T1000 (cell line): Measurements from ENCODE around the gene MPEG1.

Experiments
- DNase-seq: peaks from one replicate; lab custom pipeline; 2025; ENCODE audit warnings: mixed read lengths; lab: John Stamatoyannopoulos, UW

The MPEG1 gene

DNA sequence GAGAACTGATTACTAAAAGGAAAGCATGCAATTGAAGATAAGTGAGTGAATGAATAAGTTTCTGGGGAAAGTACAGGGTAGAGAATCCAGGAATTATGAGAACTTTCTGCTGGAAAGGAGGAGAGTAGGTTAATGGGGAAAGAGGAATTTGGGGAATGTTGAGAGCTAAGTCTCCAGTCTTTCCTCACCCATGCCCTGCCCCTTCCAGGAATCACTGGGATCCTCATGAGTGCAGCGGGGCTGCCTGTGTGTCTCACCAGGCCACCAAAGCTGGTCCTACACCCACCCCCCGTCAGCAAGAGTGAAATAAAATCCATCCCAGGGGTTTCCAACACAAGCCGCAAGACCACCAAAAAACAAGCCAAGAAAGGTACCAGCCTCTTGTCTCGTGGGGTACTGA is 23.8 kb downstream of the MPEG1 start:
- no peak for DNase-seq

DNA sequence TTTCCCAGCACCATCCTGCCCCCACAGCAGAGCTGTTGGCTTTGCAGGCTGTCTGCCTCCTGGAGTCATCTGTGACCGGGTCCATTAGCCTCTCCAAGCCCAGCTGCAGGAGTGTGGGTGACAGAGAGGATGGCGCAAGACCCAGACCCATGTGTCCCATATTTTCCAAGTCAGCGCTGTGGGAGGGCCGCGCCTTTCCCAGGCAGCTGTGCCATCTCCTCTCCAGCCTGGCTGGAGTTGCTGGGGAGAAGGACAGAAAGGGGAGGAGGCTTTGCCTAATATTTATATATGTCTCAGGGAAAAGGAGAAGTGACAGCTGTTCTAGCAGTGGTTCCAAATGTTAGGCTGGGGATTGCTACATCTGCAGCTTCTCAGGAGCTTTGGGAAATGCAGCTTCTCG is 25.1 kb downstream of the MPEG1 start:
- DNase-seq, result no peak

DNA sequence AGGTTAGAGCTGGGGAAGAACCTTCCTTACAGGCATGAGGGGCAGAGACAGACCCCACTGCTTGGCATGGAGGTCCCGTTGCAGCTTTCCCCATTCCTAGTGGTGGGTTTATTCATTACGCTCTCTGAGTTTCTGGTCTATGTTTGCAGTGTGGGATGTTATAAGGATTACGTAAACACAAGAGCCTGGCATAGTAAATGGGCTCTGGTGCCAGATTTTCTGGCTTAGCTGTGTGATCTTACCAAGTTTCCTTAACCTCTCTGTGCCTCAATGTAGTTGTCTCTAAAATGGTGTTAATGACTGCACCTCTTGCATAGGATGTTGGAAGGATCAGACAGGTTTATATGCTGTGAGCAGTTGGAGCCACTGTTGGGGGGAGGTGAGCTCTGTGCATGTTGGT is 25.7 kb downstream of the MPEG1 start:
- no peak for DNase-seq

DNA sequence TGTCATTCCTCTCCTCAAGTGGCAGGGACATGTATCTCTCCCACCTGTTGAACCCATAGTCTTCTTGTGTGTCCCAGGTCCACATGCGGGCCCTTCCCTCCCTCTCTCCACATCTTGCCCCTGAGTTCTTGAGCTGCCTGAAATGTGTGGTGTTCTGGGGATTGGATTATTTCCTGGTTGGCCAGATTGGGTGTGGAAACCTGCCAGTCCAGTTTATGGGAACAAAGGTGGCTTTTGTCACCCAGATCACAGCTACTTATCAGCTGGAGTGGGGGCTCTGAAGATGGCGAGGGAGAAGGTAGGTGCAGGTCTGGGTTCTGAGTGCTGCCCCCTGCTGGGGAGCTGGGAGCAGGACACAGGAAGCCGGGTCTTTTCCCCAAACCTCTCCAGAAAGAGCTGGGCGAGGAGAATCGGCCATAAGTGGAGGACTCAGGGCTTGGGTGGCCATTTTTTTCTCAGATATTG is 26.6 kb downstream of the MPEG1 start:
- DNase-seq, result no peak

DNA sequence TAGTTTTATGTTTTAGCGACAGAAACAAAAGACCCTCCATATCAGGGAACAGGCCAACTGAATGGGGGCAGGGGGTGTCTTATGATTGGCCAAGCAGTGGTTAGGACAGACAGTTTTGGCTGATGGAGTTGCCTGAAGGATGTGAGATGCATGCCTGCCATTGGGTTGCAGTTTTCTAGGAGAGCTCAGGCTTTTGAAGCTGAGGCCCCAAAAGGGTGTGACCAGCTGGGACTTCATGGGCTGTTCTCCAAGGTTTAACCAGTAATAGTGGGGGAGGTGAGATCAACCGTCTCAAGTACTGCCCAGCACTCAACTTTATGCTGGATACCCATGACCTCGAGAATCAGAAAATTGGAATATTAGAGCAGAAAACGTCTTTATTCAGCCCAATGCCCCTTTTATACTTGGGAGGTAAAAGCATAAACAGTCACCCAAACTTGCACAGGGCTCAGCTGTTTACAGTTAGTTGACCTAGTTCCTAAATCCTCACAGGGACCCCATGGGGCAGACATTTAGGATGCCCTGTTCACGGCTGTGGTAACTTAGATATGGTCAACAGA is 27.3 kb downstream of the MPEG1 start:
- DNase-seq, result no peak

DNA sequence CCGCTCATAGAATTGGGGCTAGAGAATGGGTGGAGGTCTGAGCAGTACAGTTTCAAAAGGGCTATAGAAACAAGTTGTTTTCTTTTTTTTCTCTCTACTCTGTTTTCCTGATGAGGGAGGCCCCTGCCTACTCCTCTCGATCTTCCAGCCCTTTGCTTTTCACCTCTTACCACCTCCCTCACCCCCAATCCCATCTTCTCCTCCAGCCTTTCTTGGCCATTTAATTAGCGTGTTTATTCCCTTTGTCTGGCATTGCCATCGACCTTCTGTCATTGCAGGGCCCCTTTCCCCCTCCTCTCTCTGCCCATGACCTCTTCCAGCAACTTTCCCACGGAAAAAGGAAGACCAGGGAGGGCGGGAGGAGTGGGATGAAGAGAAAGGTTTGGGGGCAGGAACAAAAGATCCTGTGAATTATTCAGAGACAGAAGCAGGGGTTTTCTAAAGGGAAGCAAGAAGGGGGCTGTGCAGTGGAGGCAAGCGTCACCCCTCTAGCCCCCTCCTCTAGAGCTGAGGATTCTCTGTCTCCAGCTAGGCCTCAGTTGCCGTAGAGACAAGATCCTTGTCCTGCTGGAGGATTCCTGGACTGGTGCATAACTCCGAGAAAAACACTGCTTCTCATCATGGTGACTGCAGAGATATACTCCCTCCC is 27.9 kb downstream of the MPEG1 start:
- no peak for DNase-seq

DNA sequence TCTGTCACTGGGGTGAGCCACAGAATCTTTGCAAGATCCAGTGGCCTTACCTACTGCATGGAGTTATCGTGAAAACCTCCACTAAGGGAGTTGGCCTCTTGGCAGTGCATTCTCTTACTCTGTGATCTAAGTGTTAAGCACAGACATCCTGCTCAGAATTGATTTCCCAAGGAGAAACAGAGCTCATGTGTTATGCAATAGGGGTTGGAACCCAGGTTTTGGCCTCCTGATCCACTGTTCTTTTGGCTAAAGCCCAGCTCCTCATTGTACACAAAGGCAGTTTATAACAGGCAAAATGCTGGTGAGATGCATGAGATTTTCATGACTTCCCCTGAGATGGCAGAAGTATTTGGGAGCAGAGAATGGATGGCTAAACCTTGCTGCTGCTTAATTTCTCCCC is 29.0 kb downstream of the MPEG1 start:
- DNase-seq, result no peak

DNA sequence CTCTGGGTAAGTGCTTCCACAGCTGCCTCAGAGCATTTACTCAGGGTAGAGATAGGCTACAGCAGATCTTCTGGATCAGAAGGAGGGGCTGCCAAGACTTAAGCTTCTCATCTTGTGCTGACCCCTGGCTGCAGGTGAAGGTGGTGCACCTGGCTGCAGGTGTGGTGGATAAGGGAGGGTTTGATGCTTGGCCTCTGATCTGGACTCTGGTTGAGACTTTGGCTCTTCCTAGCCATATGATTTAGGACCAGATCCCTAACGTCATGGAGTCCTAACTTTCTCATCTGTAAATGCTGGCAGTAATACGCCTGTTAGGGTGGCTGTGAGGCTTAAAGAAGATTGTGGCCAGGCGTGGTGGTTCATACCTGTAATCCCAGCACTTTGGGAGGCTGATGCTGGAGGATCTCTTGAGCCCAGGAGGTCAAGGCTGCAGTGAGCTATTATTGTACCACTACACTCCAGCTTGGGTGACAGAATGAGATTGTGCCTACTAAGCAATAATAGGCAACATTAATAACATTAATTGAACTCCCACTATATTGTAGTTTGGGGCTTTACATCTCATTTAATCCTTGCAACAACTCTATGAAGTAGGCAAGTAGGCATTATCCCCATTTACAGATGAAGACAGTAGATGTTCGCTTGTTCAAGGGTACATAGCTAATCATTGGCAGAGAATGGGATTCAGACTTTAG is 30.1 kb downstream of the MPEG1 start:
- no peak for DNase-seq

DNA sequence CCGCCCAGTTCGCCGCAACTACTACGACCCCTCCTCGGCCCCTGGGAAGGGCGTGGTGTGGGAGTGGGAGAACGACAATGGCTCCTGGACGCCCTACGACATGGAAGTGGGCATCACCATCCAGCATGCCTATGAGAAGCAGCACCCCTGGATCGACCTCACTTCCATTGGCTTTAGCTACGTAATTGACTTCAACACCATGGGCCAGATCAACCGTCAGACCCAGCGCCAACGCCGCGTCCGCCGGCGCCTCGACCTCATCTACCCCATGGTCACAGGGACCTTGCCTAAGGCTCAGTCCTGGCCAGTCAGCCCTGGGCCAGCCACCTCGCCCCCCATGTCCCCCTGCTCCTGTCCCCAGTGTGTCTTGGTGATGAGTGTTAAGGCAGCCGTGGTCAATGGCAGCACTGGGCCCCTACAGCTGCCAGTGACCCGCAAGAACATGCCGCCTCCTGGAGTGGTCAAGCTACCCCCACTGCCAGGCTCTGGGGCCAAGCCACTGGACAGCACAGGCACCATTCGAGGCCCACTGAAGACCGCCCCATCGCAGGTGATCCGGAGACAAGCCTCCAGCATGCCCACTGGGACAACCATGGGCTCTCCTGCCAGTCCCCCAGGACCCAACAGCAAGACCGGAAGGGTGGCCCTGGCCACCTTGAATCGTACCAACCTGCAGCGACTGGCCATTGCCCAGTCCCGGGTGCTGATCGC is 30.8 kb downstream of the MPEG1 start:
- no peak for DNase-seq

DNA sequence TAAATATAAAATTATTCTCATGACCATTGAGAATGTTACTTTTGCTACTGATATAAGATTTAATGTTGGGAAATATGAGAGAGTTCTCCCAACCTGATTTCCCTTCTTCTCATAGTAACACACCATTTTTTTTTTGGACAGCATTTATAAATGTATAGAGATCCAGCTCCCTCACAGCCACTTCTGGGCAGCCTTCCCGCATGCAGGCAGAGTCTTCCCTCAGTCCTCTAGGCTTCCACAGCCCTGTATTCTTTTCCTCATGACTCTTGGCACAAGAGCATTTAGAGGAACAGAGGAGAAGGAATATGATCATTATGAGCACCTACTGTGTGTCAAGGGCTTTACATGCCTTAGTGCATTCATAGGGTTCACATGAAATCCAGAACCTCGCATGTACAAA is 31.8 kb downstream of the MPEG1 start:
- DNase-seq, result no peak

DNA sequence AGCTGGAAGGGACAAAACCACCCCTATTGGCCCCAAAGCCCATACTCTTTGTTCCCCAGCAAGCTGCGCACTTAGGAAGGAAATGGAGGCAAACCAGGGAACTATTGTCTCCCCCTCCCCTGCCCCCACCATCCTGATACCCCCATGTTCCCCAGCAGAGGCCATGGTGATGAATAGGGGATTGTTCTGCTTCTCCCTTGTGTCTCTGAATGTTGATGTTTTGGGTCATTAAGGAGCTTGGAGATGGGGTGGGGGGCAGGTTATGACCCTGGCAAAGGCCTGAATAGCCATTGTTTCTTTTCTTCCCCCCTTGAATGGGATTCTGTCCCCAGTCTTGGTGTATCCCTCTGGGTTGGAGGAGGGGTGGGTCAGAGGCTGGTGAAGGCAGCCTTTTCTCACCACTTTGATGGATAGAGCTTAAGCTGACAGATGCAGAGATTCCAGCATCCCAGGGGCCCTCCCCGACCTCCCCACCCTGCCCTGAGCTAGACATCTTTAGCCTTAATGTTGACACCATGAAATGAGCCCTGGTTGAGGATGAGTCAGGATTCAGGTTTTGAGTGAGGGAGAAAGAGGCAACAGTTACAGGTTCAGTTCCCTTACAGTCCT is 32.5 kb downstream of the MPEG1 start:
- DNase-seq, result no peak

DNA sequence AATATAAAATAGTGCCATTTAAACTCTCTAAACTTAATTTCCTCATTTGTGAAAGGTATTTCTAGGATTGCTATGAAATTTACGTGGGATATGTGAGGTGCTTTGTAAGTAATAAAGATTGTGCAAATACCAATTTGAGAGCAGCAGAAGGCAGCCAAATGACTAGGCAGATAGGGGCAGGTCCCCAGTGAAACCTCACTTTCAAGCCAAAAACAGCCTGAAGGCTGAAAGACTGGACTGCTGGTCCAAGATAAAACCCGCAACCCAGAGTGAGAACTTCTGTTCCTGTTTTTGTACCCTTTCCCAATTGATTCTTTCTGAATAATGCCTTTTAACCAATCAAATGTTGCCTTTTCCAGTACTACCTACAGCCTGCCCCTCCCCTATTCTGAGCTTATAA is 33.6 kb downstream of the MPEG1 start:
- DNase-seq, result no peak

DNA sequence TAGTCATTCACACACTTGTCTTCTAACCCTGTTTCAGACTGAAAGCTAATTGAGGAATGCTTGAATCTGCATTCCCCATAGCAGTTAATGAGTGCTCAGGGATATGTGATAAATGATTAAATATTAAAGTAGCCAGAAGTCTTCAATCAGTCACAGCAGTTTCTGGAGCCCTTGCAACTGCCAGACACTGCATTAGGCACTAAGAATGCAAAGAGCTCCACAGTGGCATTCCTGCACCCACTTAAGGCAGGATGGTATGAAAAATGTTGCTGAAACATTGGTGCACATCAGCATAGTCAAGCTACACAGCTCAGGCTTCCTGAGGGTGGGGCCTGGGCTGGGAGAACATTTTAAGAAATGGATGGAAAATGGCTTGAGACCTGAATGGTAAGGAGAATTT is 34.3 kb downstream of the MPEG1 start:
- no peak for DNase-seq

DNA sequence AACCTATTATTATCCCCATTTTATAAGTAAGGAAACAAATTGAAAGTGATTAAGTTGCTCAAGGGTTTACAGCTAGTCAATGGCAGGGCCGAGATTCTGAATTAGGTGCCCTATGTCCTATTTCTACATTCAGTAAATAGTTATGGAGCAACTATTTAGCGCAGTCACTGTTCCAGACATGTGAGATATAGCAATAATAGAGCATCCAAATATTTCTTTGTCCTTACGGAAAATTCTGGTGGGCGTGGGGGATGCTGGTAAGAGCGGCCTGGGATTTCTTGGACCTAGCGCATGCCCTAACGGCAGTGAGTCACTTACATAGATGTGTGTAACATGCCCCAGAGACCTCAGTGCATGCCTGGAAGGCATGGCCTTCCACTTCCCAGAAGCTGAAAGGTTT is 36.4 kb downstream of the MPEG1 start:
- no peak for DNase-seq

DNA sequence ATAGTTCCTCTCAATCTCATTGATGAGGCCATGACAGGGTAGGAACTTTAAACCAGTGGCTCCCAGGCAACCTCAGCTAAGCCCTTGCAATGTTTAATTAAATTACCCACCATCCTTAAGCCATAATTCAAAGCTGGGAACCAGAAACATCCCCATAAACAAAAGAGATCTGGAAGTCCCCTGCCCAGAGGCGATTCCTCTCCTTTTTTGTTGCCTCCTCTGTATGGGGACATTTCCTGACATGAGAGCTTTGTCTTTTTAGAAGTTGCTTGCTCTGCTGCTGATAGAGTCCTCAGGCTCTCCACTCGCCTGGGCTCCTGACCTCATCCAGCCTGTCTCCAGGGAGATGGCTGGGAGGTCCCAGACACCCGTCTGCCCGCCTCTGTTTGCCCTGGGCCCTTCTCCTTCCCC is 37.6 kb downstream of the MPEG1 start:
- peak; percentile 38 for DNase-seq

DNA sequence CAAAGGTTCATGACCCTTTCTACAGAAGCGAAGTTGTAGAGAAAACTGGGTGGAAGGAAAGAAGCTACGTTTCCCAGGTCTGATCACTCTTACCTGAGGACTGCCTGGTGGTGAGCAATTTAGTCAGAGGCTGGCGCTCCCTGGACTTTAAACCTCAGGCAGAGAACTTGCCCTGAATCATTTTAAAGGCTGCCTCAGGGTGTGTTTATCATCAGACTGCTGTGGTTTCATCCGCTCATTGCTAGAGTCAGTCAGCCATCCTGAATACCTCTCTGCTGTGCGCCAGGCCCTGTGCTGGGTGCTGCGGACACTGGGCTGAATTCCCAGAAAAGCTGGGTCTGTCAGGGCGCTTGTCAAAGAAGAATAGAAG is 38.1 kb downstream of the MPEG1 start:
- peak; percentile 43 for DNase-seq

DNA sequence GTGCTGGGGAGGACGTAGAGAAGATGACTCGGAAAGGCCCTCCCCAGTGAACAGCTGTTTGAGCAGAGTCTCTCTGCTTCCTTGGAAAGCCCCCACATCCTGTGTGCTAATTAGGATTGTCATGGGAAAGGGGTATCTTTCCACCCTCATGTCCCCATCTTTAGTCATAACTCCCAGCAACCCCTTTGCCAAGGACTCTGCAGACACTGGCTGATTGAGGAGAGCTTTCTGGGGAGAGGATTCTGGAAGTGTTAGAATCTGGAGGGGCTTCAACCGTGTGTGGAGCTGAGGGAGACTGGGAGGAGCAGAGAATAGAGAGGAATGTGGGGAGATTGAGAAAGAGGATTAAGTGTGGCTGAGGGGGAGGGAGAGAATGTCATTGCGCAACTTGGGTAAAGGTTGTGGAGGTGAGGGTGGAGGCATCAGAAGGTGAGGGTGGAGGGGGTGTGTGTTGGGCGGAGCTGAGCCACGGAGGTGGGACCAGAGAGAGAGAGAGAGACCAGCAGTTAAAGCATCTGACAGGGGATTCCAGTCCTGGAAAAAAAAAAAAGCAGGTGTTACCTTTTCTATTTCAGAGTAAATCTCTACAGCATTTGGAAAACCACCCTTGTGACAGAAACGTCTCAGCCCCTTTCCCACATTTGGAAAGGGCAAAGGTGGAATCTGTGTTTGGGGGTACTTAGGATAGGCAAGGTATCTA is 38.6 kb downstream of the MPEG1 start:
- no peak for DNase-seq

DNA sequence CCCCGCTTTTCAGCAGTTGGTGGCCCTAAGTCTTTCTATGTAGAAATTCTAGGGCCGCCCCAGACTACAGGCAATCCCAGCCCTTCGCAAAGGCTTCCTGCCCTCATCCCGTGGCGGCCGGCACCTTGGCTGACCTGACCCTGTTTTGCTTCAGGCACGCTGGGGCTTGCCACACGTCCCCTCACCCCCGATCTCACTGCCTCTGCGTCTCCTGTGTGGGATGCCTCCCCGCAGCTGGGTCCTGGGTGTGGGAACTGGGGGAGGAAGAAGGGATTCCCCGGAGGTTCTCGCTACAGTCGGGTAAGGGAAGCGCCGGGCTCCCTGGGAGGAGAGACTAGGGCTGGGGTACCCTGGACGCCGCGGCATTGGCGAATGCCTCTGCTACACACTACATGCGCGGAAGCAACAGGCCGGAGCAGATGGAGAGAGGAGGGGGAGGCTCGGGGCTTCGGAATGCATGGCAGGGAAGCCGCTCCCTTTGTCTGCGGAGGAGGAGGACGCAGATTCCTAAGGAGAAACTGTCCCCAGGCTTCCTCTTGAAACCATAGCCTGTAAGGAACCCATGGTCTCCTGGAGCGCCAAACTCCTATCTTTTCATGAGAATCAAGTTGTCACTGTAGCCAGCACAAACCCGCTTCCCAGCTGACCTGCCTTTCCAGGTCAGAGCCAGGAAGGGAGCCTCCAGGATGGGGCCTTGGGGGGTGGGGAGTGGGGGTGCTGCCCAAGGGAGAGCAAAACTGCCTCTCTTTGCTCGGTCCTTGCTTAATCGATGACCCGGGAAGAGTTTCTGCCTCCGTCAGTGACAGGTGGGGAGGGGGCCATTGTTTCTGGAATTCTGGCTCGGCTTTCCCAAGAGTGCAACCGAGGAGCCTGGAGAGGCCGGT is 39.4 kb downstream of the MPEG1 start:
- no peak for DNase-seq

DNA sequence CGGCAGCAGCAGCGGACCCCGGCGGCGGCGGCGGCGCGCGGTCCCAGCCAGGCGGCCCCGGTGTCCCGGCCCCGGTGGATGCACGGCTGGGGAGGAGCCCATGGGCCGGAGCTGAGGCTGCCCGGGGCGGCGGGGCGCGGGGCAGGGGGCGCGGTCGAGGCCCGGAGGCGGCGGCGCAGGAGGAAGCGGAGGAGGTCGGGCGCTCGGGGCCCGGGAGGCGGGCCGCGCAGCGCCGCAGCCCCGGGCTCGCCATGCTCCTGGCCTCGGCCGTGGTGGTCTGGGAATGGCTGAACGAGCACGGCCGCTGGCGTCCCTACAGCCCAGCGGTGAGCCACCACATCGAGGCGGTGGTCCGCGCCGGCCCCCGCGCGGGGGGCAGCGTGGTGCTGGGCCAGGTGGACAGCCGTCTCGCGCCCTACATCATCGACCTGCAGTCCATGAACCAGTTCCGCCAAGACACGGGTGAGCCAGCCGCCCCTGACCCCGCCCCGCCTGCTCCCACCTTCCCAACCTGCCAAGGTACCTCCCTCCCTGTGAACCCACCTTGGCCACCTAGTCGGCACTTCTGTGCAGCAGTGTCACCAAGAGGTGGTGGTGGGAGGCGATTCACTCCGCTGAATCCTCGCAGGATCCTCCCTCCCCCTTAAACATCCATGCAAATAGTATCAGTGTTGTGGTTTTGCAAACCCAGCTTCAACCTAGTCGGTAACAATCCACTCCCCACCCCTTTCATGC is 40.2 kb downstream of the MPEG1 start:
- DNase-seq, result no peak
